Retinal pigment epithelial cell (primary cell): Measurements from ENCODE around the gene SLAIN2.

Experiments used
- DNase-seq: peaks from one replicate; pipeline ENCODE4 v3.0.0-alpha.2; 2010; ENCODE audit warnings: low read depth
- H3K4me3 ChIP-seq: 2 replicates; pipeline ENCODE4 v1.5.1; 2011; ENCODE audit warnings: mild to moderate bottlenecking, low read length, control low read depth, moderate library complexity
- TF ChIP-seq, protein P1 (sequence below): conservative IDR thresholded peaks from 2 replicates; pipeline ENCODE4 v1.5.1; 2011; ENCODE audit warnings: low read depth, low read length, control low read depth, inconsistent platforms

SLAIN2 gene

GRCh38 chr4:48454591-48454990 lies 113.3 kb downstream of the SLAIN2 start:
- no peak for DNase-seq
- TF ChIP-seq, protein P1, sequence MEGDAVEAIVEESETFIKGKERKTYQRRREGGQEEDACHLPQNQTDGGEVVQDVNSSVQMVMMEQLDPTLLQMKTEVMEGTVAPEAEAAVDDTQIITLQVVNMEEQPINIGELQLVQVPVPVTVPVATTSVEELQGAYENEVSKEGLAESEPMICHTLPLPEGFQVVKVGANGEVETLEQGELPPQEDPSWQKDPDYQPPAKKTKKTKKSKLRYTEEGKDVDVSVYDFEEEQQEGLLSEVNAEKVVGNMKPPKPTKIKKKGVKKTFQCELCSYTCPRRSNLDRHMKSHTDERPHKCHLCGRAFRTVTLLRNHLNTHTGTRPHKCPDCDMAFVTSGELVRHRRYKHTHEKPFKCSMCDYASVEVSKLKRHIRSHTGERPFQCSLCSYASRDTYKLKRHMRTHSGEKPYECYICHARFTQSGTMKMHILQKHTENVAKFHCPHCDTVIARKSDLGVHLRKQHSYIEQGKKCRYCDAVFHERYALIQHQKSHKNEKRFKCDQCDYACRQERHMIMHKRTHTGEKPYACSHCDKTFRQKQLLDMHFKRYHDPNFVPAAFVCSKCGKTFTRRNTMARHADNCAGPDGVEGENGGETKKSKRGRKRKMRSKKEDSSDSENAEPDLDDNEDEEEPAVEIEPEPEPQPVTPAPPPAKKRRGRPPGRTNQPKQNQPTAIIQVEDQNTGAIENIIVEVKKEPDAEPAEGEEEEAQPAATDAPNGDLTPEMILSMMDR: no peak
- H3K4me3 ChIP-seq: no peak overlapping the region

GRCh38 chr4:48461000-48461399 lies 119.7 kb downstream of the SLAIN2 start:
- H3K4me3 ChIP-seq: no peak overlapping the region
- DNase-seq: no peak
- TF ChIP-seq, protein P1: no peak

- no peak for DNase-seq
- TF ChIP-seq, protein P1: no peak
- no peak overlapping the region for H3K4me3 ChIP-seq
Measured at GRCh38 chr4:48462363-48462762, 121.0 kb downstream of the SLAIN2 start.

DNA sequence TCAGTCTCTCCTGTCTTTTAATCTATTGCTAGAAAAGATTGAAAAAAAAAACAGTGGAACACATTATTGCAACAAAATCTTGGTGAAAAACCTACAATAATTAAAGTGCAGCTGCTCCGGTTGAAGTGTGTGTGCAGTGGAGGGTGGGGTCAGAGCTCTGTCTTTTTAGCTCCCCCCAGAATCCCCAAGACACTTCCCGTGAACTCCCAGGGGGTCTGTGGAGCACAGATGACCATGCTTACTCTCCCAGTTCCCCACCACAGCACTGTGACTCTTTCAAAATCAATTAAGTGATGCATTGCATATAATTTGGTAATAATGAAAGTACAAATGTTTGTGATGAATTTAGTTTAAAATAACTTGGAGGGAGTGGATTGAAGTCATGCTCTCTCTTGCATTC lies 126.1 kb downstream of the SLAIN2 start:
- no peak for DNase-seq
- TF ChIP-seq, protein P1: no peak
- no peak overlapping the region for H3K4me3 ChIP-seq

DNA sequence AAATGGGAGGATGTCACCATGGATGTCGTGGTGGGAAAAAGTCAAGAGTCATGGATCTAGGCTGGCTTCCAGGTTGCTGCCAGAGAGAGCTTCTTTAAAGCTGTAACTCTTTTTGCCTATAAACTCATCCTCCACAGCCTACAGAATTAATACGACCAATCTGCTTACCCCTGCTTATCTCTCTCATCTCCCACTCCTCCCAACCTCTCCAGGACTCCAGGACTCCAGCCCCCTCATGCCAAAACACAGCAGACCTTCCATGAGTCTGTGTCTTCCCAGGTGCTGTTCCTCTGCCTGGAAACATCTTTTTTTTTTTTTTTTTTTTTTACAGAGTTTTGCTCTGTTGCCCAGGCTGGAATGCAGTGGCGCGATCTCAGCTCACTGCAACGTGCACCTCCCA lies 126.6 kb downstream of the SLAIN2 start:
- no peak overlapping the region for H3K4me3 ChIP-seq
- TF ChIP-seq, protein P1: no peak
- DNase-seq: no peak

DNA sequence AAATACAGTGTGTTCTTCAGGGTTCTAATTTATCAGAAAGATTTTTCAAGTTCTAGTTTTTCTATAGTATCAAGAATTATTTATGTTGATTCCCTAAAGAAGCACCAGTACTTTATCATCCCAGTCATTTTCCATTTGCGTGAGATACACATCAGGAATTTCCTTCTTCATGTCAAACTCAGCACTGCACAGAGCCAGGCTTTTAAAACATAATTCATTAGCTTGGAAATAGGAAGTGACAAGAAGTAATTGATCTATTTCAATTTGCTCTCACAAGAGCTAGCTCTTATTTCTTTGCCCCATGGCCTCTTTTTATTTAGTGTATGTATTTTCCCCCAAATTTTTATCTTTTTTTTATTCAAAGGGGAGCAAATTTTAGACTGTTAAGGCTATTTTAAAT lies 128.8 kb downstream of the SLAIN2 start:
- DNase-seq: no peak
- TF ChIP-seq, protein P1: no peak
- H3K4me3 ChIP-seq: no peak overlapping the region

DNA sequence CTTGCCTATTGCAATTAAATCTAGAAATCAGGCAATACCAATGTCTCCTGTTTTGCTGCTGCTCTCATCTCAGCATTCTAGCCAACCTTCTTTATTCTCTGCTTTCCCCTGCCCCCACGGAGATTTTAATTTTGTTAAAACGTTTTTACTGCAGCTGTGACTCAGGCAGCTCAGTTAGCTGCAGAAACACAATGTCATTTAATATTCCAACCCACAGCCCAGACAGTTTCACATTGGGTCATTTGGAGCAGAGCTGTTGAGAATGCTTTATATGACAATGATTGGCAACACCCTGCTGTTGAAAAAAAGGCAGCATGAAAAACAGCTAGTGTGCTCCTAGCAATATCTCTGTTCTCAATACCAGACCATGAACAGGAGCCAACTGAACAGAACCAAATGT lies 129.2 kb downstream of the SLAIN2 start:
- no peak overlapping the region for H3K4me3 ChIP-seq
- TF ChIP-seq, protein P1: no peak
- no peak for DNase-seq
